ENCODE measurements around the gene CCDC18.

GRCh38 chr1:93199150-93199549, 18.6 kb downstream of the CCDC18 start:
- TF ChIP-seq TCF4 (CRISPR knock-in tag; IDR thresholded peaks at IDR 0.05; ENCODE audit: borderline replicate concordance) (no peak), PATZ1 (CRISPR knock-in tag; IDR thresholded peaks at IDR 0.05; ENCODE audit: borderline replicate concordance) (no peak), ZFP30 (CRISPR knock-in tag; IDR thresholded peaks at IDR 0.05) (no peak), CREB5 (CRISPR knock-in tag; IDR thresholded peaks at IDR 0.05; ENCODE audit: low read depth) (no peak), ARNTL (CRISPR knock-in tag; IDR thresholded peaks at IDR 0.05; ENCODE audit: borderline replicate concordance, low read depth) (no peak)
